GM19328 (cell line): Measurements from ENCODE around the gene TRIOBP.

ENCODE experiments used
- ATAC-seq: cut with Tn5 transposase; IDR thresholded peaks from one replicate; pipeline ENCODE4 v1.9.1; 2021; ENCODE audit warnings: mild to moderate bottlenecking, moderate library complexity; ENCODE audit not compliant: unreplicated experiment

TRIOBP gene

GRCh38 chr22:37665487-37665886, 31.4 kb upstream of the TRIOBP start:
- ATAC-seq = no peak

DNA sequence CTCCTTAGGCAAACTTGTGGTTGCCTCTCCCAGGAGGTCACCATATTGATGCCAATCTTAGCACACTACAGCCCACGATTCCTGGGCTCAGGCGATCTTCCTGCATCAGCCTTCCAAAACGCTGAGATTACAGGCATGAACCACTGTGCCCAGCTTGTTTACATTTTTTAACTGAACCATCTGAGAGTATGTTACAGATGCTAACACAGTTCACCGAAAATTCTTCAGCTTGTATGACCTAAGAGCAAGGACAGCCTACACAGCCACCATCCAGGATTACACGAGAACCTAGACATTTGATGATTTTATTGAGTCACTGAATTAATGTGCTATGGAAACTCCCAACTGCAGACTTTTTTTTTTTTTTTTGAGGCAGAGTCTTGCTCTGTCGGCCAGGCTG, 27.3 kb upstream of the TRIOBP start:
- ATAC-seq = no peak

GRCh38 chr22:37672206-37672919, 24.5 kb upstream of the TRIOBP start:
- no peak for ATAC-seq

DNA sequence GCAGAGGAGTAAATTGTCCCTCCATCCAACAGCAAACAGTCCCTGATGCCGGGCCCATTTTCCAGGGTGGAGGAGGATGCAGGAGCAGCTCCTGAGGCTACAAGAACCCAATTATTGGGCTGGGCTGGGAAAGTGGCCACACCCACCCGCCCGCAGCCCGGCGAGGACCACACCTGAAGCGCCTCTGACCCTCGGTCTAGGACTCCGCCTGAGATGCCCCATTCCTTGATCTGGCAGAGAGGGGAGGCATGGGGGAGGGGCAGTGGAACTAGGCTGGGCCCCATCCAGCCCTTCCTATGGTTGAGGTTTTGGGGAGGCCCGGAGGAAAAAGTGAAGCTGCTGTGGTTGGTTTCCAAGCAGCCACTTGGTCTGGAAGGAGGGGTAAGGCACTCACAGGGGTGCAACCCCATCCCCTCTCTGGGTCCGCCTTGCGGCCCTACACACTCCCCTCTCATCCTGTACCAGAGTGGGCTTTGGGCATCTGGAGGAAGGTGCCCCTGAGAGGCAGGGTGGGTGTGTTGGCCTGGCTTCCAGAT, 23.9 kb upstream of the TRIOBP start:
- no peak for ATAC-seq

DNA sequence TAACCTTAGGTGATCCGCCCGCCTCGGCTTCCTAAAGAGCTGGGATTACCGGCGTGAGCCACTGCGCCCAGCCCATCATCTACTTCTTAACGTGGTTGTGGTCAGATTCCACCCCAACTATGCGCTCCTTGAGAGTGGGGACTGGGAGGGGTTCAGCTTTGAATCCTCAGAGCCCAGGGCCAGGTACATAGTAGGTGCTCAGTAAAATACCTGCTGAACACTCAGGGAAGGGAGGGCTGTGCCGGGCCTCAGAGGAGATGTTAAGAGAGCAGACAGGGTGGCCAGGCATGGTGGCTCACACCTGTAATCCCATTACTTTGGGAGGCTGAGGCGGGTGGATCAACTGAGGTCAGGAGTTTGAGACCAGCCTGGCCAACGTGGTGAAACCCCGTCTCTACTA, 22.6 kb upstream of the TRIOBP start:
- ATAC-seq = no peak

DNA sequence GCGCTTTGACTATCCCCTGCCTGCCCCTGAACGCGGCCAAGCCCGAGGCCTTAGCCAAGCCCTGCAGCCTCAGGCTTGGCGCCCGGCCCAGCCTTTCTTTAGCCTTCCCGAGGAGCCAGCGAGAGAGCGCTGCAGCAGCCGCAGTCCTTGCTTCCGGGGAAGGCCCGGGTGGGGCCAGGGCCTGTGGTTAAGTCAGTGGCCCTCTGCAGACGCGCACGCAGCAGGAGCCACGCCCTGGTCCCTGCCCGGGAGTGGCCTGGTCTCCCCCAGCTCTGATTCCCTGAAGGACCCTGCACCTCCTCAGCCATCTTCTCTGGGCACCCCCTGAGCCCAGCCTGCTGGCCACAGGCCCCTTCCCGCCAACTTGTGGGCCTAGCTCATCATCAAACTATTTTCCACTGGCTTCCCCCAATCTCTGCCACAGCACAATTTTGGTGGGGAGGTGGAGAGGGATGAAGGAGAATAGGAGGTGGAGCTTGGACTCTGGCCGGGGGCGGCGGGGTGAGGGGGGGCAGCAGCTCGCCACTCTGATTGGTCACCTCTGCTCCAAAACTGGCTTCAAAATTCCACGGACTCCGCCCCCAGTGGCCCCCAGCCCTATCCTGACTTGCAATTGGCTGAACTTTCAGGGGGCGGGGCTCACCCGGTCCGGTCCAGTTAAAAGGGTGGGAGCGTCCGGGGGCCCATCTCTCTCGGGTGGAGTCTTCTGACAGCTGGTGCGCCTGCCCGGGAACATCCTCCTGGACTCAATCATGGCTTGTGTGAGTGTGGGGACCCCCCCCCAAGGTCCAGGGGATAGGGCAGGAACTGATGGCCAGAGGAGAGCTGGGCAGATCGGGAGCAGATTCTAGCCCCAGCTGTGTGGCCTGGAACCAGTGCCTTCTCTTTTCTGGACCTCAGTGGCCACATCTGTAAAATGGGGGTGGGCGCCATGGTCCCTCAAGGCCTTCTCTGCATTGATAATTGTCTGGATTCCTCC, 21.6 kb upstream of the TRIOBP start, which contains the start of gene LGALS1:
TSS of gene LGALS1 (plus strand) at position 686 of the 979 bp plus-strand sequence. CDS start at position 753, 67 bp downstream.
- ATAC-seq = no peak

GRCh38 chr22:37675930-37676735, 20.7 kb upstream of the TRIOBP start:
- ATAC-seq = no peak

DNA sequence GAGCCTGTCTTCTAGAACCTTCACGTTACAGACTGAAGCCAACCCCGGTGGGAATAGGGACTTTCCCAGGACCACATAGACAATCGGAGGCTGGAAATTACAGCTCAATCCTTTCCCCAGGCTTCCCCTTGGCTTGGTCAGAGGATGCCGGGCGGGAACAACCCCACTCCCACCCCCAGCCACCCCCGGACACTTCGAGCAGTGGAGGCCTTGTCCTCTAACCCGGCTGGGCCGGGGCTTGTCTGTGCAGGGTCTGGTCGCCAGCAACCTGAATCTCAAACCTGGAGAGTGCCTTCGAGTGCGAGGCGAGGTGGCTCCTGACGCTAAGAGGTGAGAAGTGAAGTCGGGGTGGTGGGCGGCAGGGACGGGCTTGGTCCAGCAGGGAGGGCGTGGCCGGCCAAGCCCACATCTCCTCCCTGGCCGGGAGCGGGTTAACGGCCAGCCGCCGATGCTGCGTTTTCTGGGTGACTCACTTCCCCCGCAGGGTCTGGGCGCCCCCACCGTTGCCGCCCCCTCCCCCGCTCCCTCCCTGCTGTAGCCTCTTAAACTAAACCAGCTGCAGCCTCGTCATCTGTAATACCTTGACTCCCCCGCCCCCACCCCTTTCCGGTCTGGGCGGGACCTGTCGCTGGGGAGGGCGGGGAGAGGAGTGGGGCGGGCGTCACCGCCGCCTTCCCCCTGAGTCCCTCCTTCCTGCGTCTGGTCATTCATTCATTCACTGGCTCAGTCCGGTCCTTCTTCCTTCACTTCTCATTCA, 19.9 kb upstream of the TRIOBP start:
- ATAC-seq = peak; percentile 60

DNA sequence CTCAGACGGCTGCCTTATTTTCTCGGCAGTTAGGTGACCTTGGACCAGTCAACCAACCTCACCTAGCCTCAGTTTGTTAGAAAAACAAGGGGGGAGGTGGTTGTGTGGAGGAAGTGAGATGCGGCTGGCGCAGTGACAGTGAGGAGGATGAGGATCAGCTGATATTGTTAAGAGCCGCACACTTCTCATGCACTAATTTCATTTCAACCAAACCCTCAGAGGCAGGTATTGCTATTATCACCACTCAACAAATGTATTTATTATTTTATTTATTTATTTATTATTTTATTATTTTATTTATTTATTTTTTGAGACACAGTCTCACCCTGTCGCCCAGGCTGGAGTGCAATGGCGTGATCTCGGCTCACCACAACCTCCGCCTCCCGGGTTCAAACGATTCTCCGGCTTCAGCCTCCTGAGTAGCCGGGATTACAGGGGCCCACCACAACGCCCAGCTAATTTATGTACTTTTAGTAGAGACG, 19.3 kb upstream of the TRIOBP start:
- peak; percentile 13 for ATAC-seq

DNA sequence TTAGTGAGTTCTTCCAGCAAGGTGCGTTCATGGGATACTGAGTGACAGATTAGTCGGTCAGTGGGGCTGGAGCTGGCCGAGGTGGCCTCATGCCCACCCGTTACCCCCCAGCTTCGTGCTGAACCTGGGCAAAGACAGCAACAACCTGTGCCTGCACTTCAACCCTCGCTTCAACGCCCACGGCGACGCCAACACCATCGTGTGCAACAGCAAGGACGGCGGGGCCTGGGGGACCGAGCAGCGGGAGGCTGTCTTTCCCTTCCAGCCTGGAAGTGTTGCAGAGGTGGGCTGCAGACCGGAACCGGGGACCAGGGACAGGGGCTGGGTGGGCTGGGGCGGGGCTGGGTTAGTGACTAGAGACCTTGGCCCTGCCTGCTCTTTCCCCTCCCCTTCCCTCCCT, 18.5 kb upstream of the TRIOBP start:
- ATAC-seq = no peak

DNA sequence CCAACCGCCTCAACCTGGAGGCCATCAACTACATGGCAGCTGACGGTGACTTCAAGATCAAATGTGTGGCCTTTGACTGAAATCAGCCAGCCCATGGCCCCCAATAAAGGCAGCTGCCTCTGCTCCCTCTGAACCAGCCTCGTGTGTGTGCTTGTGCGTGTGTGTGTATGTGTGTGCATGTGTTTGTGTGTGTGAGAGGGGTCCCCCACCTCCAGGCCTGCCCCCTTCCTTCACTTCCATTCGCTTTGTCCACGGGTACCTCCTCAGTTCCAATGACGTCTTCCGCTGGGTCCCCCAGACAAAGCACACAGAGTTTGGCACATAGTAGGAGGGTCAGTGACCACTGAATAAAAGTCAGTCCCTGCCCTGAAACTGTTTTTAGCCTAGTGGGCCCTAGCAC, 17.2 kb upstream of the TRIOBP start:
- no peak for ATAC-seq

GRCh38 chr22:37680191-37680851, 16.5 kb upstream of the TRIOBP start:
- ATAC-seq = no peak

- no peak for ATAC-seq
These were observed 15.8 kb upstream of the TRIOBP start for GRCh38 chr22:37681001-37681424.

GRCh38 chr22:37681556-37682049, 15.2 kb upstream of the TRIOBP start:
- no peak for ATAC-seq

DNA sequence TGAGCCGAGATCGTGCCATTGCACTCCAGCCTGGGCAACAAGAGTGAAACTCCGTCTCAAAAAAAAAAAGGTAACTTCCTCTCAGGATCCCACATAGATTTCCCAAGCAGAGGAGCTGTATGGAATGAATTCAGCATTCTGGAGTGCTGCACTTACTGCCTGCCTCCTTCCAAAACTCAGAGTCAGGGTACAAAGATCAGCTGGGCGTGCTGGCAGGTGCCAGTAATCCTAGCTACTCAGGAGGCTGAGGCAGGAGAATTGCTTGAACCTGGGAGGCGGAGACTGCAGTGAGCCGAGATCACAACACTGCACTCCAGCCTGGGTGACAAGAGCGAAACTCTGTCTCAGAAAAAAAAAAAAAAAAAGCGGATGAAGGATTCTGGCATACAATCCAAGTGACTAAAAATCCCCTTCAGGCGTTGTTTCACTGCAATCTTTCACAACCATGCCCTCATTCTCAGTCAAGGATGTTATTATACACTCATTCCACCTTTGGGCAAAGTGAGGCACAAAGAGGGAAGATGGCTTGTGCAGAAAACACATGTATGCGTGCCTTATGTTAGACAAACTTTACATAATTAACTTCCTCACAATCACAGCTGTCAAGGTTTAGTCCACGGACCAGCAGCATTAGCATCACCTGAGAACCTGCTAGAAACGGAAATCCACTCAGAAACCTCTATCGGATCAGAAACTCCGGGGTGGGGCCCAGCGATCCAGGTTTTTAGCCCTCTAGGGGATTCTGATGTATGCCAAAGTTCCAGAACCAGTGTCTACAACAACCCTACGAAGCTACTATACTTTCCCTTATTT, 11.8 kb upstream of the TRIOBP start:
- no peak for ATAC-seq

DNA sequence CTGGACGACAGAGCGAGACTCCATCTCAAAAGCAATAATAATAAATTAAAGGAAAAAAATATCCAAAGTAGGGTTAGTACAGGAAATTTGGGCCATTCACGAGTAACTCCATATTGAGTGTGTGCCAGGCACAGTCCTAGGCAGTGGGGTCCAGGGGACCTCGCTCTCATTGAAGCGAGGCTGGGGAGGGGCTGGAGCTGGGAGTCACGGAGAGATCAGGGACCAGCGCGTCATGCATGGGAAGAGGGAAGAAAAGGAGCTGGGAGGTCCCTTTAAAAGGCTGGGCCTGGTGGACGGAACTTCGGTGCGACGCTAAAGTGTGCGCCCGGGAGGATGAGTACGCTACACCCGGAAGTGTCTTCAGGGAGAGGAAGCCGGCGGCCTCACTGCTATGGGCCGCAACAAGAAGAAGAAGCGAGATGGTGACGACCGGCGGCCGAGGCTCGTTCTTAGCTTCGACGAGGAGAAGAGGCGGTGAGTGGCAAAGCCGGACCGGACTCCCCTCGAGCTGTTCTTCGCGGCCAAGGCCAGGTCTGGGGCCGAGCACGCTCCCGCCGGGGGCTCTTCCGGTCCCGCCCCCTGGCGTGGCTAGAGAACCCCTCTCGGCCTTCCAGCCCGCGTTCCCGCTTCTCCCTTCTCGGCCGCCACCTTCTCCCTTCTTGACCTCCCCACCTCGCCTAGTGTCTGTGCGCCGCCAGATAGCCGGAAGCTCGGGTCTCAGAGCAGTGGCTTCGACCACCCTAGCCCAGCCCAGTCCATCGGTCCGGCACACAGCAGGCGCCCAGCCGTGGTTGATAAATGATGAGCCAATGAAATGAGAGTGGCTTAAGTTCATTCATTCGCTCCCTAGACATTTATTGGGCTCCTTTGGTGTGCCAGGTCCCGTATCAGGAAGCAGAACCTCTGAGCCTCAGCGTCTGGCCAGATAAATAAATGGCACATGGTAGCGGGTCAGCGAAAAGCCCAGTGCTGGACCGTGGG, 10.6 kb upstream of the TRIOBP start, which contains the start of gene NOL12:
TSS of gene NOL12 (plus strand) at position 342 of the 981 bp plus-strand sequence. CDS start at position 392, 50 bp downstream.
- ATAC-seq = peak; percentile 73

- no peak for ATAC-seq
These were observed 6.4 kb upstream of the TRIOBP start for GRCh38 chr22:37690407-37690806.
